Neural progenitor cell (in vitro differentiated cells): ENCODE data around the gene KLHL10.

Source experiments
- EZH2 ChIP-seq: fragments of 200-600 bp; sonication (generic); IDR thresholded peaks from 2 replicates; pipeline ENCODE4 v1.6.1; 2017; ENCODE audit warnings: antibody characterized with exemption, mild to moderate bottlenecking, moderate library complexity
- TF ChIP-seq, protein P1 (sequence below): fragments of 200-600 bp; sonication (generic); IDR thresholded peaks from 2 replicates; pipeline ENCODE4 v1.5.1; 2017; ENCODE audit warnings: antibody characterized with exemption, mild to moderate bottlenecking

- no peak for TF ChIP-seq EZH2
- TF ChIP-seq, protein P1, sequence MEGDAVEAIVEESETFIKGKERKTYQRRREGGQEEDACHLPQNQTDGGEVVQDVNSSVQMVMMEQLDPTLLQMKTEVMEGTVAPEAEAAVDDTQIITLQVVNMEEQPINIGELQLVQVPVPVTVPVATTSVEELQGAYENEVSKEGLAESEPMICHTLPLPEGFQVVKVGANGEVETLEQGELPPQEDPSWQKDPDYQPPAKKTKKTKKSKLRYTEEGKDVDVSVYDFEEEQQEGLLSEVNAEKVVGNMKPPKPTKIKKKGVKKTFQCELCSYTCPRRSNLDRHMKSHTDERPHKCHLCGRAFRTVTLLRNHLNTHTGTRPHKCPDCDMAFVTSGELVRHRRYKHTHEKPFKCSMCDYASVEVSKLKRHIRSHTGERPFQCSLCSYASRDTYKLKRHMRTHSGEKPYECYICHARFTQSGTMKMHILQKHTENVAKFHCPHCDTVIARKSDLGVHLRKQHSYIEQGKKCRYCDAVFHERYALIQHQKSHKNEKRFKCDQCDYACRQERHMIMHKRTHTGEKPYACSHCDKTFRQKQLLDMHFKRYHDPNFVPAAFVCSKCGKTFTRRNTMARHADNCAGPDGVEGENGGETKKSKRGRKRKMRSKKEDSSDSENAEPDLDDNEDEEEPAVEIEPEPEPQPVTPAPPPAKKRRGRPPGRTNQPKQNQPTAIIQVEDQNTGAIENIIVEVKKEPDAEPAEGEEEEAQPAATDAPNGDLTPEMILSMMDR: no peak
Observed at GRCh38 chr17:41870627-41871026, 33.0 kb downstream of the KLHL10 start.
